SK-N-SH treated with all-trans-retinoic acid at 6 μM for 48 hours (cell line): Measurements from ENCODE around the gene PHYHD1.

Experiments used
- ARNTL ChIP-seq: fragments of 450-650 bp; formaldehyde crosslinking; IDR thresholded peaks from 2 replicates; pipeline ENCODE4 v1.5.0; 2020; ENCODE audit warnings: low read depth, mild to moderate bottlenecking, moderate library complexity, borderline replicate concordance
- ISL1 ChIP-seq: fragments of 250-450 bp; sonication (Bioruptor Pico); IDR thresholded peaks from 2 replicates; pipeline ENCODE4 v2.1.2; 2022; ENCODE audit warnings: mild to moderate bottlenecking, moderate library complexity
- OSR1 ChIP-seq: fragments of 250-450 bp; sonication (Bioruptor Pico); IDR thresholded peaks from 2 replicates; pipeline ENCODE4 v1.8.0; 2022; ENCODE audit warnings: moderate library complexity, mild to moderate bottlenecking, inconsistent platforms
- PATZ1 ChIP-seq: fragments of 250-450 bp; sonication (Bioruptor Pico); IDR thresholded peaks from 2 replicates; pipeline ENCODE4 v1.8.0; 2020; ENCODE audit warnings: mild to moderate bottlenecking, moderate library complexity, borderline replicate concordance
- SNAI2 ChIP-seq: fragments of 250-450 bp; sonication (Bioruptor Pico); IDR thresholded peaks from 2 replicates; pipeline ENCODE4 v1.5.0; 2020; ENCODE audit warnings: mild to moderate bottlenecking, moderate library complexity
- TCF4 ChIP-seq: fragments of 250-450 bp; sonication (Bioruptor Pico); IDR thresholded peaks from 2 replicates; pipeline ENCODE4 v1.8.0; 2021; ENCODE audit warnings: mild to moderate bottlenecking, moderate library complexity, borderline replicate concordance

- TF ChIP-seq PATZ1 (CRISPR knock-in tag) (no peak), SNAI2 (no peak), ARNTL (CRISPR knock-in tag) (no peak), ISL1 (no peak), OSR1 (CRISPR knock-in tag) (no peak), TCF4 (no peak)
These were observed 20.4 kb downstream of the PHYHD1 start for GRCh38 chr9:128940946-128941755.
